ENCODE results near the gene MBLAC1. TPM values are rescaled to one million over a fixed set of nuclear protein-coding genes. Genes with fewer than 3 reads are reported as not detected.
A peak's percentile ranks its signal among the peaks of the same experiment; 100 is the strongest.

The MBLAC1 gene
- total and polyA plus RNA-seq, 10 of the 15 experiments (the other 5 are each of a cell fraction or from before 2014, with no cell fraction given) = 0.24 to 3.2 (median 1.8) TPM; not detected in 1

DNA sequence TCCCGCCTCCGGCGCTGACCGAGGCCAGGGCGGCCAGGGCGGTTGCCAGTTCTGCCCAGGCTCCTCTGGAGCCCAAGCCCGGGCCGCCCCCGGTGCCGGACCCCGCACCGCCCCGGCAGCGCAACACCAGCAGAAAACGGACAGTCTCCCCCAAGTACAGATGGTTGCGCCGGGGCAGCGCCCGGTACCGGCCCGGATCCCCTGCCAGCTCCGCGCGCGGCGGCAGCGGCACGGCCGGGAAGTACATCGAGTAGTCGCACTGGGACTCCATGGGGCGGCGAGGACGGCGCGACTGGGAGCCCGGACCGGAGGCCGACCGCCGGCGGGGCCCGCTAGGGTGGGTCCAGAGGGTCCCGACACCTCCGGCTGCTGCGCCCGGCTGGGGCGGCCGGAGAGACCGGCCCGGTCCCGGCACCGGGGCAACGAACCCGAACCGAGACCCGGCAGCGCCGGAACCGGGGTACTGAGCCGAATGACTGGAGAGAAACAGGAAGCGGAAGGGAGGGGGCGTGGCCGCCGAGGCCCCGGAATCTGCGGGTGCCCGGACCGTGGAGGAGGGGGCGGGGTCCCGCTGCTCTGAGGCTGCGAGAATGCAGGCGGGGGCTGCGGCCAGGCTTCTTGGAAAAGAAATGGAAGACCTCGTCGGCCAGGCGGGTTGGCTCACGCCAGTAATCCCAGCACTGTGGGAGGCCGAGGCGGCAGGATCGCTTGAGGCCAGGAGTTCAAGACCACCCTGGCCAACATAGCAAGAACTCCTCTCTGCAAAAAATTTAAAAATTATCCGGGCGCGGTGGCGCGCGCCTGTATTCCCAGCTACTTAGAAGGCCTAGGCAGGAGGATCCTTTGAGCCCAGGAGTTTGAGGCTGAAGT, 31.7 kb downstream of the MBLAC1 start, which contains the start of gene TRAPPC14 (continued):
- TF ChIP-seq, protein P1, sequence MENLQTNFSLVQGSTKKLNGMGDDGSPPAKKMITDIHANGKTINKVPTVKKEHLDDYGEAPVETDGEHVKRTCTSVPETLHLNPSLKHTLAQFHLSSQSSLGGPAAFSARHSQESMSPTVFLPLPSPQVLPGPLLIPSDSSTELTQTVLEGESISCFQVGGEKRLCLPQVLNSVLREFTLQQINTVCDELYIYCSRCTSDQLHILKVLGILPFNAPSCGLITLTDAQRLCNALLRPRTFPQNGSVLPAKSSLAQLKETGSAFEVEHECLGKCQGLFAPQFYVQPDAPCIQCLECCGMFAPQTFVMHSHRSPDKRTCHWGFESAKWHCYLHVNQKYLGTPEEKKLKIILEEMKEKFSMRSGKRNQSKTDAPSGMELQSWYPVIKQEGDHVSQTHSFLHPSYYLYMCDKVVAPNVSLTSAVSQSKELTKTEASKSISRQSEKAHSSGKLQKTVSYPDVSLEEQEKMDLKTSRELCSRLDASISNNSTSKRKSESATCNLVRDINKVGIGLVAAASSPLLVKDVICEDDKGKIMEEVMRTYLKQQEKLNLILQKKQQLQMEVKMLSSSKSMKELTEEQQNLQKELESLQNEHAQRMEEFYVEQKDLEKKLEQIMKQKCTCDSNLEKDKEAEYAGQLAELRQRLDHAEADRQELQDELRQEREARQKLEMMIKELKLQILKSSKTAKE (IDR thresholded peaks at IDR 0.05; ENCODE audit: low read depth, poor library complexity, severe bottlenecking) = no peak
- peak; percentile 32; the same call in 1 of the 2 replicates for TF ChIP-seq CREB1 (IDR thresholded peaks at IDR 0.05; ENCODE audit: low read depth)
- no peak for TF ChIP-seq ASH2L (IDR thresholded peaks at IDR 0.05; ENCODE audit: borderline replicate concordance, low read depth)
- TF ChIP-seq SMAD5 (IDR thresholded peaks at IDR 0.05; ENCODE audit: low read depth) = peak; percentile 31; the same call in 1 of the 2 replicates
- no peak for TF ChIP-seq FOXM1 (IDR thresholded peaks at IDR 0.05; ENCODE audit: low read depth, low read length)
- no peak for TF ChIP-seq BMI1 (IDR thresholded peaks at IDR 0.05; ENCODE audit: borderline replicate concordance)
- TF ChIP-seq STAT1 (conservative IDR thresholded peaks at IDR 0.05) = 0 out of 2 replicates have a peak, but pooled peaks have one; percentile 51
- peak; percentile 46; the same call in 1 of the 2 replicates for TF ChIP-seq PAX5 (IDR thresholded peaks at IDR 0.05; ENCODE audit: borderline replicate concordance, low read depth, low read length)
- TF ChIP-seq IKZF1 (conservative IDR thresholded peaks at IDR 0.05) = peak; percentile 74
- TF ChIP-seq RELB (IDR thresholded peaks at IDR 0.05; ENCODE audit: low read depth) = peak; percentile 38; the same call in 1 of the 2 replicates
- no peak for TF ChIP-seq NR2C2 (IDR thresholded peaks at IDR 0.05; ENCODE audit: borderline replicate concordance, control insufficient read depth, insufficient read length, low read depth)
- TF ChIP-seq BCL3 (IDR thresholded peaks at IDR 0.05; ENCODE audit: borderline replicate concordance, insufficient read depth, low read depth, low read length, poor library complexity, severe bottlenecking) = peak; percentile 47
- peak; percentile 95 for TF ChIP-seq GATAD2B (conservative IDR thresholded peaks at IDR 0.05; ENCODE audit: low read depth)
- no peak for TF ChIP-seq ZSCAN29 (IDR thresholded peaks at IDR 0.05)
- TF ChIP-seq, protein P2, sequence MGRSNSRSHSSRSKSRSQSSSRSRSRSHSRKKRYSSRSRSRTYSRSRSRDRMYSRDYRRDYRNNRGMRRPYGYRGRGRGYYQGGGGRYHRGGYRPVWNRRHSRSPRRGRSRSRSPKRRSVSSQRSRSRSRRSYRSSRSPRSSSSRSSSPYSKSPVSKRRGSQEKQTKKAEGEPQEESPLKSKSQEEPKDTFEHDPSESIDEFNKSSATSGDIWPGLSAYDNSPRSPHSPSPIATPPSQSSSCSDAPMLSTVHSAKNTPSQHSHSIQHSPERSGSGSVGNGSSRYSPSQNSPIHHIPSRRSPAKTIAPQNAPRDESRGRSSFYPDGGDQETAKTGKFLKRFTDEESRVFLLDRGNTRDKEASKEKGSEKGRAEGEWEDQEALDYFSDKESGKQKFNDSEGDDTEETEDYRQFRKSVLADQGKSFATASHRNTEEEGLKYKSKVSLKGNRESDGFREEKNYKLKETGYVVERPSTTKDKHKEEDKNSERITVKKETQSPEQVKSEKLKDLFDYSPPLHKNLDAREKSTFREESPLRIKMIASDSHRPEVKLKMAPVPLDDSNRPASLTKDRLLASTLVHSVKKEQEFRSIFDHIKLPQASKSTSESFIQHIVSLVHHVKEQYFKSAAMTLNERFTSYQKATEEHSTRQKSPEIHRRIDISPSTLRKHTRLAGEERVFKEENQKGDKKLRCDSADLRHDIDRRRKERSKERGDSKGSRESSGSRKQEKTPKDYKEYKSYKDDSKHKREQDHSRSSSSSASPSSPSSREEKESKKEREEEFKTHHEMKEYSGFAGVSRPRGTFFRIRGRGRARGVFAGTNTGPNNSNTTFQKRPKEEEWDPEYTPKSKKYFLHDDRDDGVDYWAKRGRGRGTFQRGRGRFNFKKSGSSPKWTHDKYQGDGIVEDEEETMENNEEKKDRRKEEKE (IDR thresholded peaks at IDR 0.05) = 0 out of 2 replicates have a peak, but pooled peaks have one; percentile 24

Measured in GM12878 (cell line).